ENCODE results near the gene FYN.

FYN gene

DNA sequence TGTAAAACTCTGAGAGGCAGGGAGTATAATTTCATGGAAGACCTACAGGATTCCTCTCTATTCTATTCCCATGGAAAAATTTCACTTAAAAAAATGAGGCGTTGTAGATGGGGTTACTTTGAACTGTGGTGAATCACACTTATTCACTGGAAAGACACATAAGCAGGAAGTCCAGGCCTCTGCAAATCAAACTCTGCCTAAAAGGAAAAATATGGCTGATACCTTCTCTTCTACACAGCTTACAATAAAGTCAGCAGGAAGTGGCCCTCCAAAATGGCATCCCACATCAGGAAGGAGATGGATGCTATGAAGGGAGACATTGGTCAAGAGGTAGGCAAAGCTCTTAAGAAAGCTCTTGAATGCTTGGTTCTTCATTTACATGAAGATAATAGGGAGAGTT, 115.9 kb downstream of the FYN start:
- in situ Hi-C loops (cut with MboI; ENCODE audit: low sequenced_read_pairs) = no loop called here

DNA sequence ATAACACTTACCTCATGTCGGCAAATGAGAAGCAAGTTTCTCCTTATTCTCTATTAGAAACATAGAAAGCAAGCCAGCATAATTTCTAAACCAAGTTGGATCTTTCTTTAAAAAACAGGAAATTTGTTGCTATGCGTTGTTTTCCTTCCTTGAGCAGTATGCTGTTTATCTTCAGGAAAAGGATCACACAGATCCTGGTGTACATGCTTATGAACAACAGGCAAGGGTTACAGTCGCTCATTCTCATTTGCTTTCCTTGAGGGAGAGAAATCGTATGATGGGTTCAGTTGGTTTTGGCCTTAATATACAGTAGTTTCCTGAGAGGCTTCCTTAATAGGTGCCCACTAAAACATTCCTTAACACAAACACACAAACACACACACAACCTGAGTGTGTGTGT, 118.8 kb downstream of the FYN start:
- in situ Hi-C loops (cut with MboI; ENCODE audit: low sequenced_read_pairs) = no loop called here

DNA sequence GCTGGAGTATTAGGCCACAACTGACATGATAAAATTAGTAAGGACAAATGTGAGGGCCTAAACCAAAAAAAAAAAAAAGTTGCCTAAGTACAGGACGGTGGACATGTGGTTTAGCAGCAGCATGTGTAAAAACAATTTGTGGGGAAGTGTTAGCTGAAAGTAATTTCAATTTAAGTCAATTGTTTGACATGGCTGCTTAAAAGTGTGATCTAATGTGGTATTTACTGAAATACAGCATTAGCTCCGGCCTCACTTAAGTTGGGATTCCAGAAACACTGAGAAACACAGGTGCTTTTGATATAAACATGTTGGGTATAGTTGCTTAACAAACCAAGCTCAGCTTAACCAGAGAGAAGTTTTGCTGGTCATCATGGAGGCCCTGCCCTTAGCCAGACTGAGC, 119.7 kb downstream of the FYN start:
- in situ Hi-C loops (cut with MboI; ENCODE audit: low sequenced_read_pairs) = no loop called here

DNA sequence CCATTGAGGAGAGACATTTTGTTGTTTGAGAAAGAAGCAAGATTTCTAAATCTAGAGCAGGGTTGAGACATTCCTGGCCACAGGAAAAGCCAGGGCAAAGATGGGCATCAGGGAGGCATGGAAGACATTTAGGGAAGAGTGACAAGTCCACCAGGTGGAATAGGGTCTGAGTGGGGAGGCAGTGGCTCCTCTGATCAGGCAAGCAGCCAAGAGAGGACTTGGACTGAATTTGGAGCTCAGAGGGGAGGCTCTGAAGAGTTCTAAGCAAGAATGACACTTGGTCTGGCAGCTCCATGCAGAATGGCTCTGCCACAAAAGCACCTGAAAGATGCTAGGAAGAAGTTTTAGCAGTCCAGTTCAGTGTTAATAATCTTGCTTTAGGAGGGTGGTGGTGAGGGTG, 120.8 kb downstream of the FYN start:
- in situ Hi-C loops (cut with MboI; ENCODE audit: low sequenced_read_pairs) = no loop called here

DNA sequence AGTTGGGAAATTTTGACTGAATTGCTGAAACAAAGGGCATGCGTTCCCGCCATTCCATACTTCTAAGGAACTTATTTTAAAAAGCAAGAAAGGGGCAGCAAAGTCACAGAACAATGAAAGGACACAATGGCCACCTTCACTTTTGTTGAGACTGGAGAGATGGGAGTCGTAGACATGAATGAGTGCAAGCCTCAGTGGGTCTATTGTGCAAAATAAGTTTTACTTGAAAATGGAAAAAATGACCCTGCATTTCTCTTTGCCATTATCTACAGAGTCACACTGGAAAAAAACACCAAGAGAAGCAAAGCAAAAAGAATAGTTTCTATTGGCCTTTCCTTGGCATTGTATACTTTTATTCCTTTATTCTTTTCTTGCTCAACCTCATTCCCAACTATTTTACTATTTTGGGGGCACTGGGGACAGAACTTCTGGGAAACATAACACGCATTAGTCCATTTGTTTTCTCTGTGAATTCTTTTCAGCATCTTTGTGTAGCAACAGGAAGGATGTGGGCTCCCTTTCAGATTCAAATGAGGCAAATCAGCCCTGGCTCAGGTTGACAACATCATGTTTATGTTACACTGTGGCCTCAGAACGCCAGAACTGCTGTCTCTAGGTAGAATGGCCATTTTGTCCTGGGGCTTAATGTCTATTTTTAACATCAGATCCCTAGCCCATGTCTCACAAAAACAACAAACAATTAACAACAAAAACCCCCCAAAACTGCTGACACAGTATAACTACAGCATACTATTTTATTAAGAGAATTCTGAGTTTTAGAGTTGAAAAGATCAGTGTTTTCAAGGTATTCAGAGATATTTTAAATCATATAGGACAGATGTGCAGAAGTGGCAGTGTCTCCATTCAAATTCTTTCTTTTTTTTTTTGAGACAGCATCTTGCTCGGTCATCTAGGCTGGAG, 122.2 kb downstream of the FYN start:
- in situ Hi-C loops (cut with MboI; ENCODE audit: low sequenced_read_pairs) = no loop called here

DNA sequence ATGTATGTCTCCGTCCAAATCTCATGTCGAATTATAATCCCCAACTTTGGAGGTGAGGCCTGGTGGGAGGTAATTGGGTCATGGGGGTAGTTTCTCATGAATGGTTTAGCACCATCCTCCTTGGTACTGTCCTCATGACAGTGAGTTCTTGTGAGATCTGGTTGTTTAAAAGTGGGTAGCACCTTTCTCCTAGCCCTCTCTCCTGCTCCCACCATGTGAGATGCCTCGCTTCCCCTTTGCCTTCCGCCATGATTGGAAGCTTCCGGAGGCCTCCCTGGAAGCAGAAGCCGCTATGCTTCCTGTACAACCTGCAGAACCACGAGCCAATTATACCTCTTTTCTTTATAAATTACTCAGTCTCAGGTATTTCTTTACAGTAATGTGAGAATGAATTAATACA, 123.1 kb downstream of the FYN start:
- in situ Hi-C loops (cut with MboI; ENCODE audit: low sequenced_read_pairs) = no loop called here

DNA sequence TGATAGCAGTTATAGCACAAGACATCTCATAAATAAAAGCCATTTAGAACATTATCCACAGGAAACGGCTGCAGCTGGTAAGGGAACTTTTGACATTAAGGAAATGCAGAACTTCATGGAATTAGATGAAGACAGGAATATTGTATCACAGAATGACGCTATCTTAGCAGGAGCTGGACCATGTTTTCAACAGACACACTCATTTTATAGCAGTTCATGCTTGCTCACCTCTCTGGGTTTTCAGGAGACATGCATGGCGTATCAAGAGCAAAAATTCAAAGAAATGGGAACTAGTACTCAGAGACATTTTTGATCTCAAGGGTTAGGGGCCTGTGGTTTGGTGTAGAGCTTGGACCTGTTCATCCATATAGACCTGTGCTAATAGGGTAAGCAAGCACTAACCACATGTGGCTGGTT, 125.0 kb downstream of the FYN start:
- in situ Hi-C loops (cut with MboI; ENCODE audit: low sequenced_read_pairs) = no loop called here

DNA sequence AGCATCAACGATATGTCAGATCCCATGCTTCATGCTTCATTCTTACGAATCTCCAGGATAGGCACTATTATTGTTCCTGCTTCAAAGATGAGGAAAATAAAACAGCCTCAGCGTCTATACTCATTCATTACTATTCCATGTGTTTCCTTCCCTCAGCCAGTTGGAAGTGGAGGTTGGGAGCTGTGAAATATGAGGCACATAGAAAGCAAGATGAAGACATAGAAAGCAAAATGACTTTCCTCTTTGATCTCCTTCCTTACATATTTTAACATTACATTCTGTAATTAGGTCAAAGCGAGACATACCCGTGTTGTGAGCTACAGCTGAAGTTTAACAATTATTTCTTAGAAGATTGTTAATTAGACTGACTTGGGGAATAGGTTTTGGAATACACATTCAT, 125.4 kb downstream of the FYN start:
- in situ Hi-C loops (cut with MboI; ENCODE audit: low sequenced_read_pairs) = no loop called here

DNA sequence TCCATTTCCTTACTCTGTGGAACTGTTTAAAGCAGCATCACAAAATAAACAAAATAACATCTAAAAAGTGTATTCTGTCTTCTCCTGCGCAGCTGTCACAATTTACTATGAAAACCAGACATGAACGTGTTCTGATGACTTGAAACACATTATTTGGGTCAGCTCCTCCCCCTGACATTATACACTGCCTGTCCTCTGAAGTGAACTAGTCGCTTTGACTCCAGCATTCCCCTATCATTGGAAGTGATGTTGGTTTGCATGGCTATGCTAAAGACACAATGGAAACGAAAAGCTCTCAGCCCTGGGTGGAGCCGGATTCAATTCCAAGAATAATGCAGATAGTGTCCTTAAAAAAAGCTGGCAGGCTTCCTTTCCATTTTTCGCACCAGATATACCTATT, 125.9 kb downstream of the FYN start:
- in situ Hi-C loops (cut with MboI; ENCODE audit: low sequenced_read_pairs) = no loop called here

DNA sequence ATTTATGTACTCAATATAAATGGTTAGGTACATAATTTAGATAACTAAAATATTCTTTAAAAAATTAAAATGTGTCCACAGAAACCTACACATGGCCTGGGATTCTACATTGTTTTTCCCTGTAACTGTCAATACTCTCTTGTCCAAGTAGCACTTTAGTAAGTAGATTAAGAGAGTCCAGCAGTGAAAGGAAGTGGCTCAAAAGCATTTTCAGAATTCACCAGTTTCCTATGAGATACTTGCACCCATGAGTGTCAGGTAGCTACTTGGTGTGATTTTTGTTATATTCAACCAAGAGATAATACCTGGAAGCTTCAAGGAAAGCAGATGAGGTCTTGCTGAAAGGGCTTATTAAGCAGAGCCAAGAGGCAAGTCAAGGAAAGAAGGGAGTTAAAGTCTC, 126.3 kb downstream of the FYN start:
- in situ Hi-C loops (cut with MboI; ENCODE audit: low sequenced_read_pairs) = no loop called here

DNA sequence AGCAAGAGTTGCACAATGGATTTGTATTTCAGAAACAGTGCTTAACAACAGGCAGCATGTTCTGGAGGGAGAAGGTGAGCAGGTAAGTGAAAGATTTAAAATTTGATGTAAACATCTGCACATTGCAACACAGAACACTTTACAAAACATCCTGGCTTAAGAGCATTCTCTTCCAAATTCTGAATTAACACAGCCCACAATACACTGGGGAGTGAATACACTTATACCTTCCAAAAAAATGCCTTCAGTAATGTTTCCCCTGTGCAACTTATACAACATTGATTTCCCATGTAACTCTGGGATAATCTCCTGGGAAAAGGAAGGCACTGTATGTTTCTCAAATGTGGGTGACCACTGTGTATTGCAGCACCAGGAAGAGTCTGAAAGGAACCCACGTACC, 127.6 kb downstream of the FYN start:
- in situ Hi-C loops (cut with MboI; ENCODE audit: low sequenced_read_pairs) = no loop called here

DNA sequence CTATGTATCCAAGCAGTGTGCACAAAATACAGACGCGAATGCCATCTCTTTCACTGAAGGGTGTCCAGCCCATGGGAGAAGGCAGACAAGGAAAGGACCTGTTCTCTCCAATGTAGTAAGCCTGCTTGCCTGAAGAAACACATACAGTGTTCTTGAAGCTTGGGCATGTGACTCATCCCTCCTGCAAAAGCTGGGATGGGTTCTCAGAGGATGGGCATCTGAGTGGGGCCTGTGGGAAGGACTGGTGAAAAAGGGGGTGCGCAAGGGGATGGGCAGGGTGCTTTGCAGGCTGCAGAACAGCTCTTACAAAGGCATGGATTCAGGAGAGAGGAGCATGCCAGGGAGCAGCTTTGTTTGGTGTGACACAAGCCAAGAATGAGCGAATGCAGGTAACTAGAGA, 128.1 kb downstream of the FYN start:
- in situ Hi-C loops (cut with MboI; ENCODE audit: low sequenced_read_pairs) = no loop called here

DNA sequence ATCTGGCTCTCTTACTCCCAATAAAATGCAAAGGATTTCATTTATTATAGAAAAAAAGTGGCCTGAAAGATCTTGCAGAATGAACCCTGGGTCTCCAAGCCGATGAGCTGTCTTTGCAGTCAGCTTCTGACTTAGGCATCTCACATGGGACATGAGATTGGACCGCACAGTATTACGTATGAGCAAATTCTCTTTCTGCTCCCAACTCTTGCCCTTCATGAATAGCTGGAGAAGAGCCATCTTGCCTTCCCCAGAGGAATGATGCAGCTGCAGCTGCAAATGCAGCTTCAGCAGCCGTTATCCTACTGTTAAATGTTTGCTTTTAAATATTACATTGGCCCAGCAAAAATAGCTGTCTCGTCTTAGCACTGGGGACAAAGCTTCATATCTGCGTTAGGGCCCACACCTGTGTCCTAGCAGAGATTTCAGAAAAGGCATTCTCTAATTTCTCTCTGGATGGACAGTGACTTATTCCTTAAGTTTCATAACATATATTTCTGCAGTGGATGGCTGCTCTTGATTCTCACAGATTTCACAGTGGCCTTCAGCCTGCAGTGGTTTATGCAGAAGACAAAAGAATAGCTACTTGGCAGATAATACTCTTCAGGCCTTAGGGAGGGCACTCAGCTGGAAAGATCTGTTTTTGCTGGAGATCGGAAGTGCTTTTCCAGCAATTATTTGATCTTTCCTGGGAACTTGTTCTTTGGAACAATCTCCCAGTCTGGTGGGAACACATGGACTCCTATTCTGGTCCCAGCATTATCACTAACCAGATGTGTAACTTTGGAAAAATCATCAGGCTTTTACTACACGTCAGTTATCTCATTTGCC, 129.2 kb downstream of the FYN start:
- in situ Hi-C loops (cut with MboI; ENCODE audit: low sequenced_read_pairs) = no loop called here

DNA sequence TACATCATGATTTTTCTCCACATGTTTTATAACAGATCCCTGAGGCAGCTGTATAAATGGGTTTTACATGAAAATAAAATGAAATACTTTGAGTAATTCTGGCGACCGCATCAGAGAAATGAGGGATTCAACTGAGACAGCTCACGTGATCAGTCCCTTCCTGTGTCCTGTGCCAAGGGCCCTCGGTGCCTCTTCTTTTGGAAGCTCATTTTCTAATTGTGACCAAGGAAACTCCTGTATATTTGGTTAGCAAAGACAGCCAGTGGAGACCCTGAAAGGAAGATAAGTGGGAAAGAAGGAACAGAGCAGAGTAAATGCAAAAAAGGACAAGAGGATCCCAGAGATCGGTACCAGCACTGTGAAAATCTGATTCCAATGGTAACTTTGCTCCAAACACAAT, 129.9 kb downstream of the FYN start:
- in situ Hi-C loops (cut with MboI; ENCODE audit: low sequenced_read_pairs) = no loop called here

DNA sequence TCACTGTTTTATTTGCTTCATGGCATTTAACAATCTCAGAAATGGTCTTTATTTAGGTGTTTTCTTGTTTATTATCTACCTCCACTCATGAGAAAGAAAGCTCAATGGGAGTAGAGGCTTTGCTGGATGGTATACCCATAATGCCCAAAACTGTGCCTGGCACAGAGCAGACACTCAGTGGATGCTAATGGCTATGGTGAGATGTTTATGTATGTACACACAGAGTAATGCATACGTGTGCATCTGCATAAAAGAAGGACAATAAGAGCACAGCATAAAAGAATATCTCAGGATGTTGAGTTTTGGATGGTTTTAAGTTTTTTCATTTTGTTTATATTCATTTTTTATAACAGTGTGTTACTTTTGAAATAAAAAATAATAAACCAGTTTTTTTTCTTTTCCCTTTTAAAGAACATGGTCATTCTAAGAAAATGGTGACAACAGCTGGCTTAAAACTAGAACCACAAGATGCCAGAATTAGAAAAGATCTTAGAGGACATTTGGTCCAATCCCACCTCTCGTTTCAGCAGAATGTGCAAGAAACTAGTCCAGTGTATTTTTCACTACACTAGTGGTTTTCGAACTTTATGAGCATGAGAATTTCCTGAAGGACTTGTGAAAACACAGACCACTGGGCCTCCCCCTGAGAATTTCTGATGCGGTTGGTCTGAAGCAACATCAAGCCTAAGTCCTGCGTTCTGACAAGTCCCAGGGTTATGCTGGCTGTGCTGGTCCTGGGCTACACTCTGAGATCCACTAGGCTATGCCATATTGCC, 131.9 kb downstream of the FYN start:
- in situ Hi-C loops (cut with MboI; ENCODE audit: low sequenced_read_pairs) = no loop called here

DNA sequence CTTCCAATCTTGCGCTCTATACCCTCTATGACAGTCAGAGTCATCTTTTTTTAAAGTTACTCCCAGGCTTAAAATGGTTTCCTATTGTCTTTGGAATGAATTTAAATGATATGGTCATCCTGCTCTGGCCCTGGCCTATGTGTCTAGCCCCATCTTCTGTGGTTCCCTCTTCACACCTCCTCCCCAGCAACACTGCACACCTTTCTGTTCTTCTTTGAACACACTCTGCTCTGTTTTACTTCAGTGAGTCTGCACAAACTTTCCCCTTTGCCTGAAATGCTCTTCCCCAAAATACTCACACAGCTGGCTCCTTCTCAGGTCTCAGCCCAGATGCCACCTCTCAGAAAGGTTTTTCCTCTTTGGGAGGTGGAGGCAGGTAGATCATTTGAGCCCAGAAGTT, 132.7 kb downstream of the FYN start:
- in situ Hi-C loops (cut with MboI; ENCODE audit: low sequenced_read_pairs) = no loop called here

DNA sequence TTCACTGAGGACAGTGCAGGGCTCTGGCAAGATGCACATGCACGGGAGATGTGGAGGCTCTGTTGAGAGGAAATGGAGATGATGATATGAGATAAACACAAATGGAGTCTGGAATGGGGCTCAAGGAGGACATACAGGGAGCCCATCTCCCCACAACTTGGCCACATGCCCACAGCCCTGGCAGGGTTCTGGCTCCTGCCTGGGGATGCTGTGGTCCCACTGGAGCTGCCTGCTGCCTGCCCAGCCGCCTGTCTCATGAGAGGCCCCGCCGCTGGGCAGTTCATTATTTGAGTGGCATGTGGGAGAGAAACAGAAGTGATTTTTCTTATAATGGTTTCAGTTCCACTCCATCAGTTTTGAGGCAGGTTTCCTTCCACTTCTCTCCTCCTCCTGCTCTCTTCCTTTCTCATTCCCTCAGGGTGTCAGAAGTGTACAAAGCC, 134.0 kb downstream of the FYN start:
- in situ Hi-C loops (cut with MboI; ENCODE audit: low sequenced_read_pairs) = no loop called here

DNA sequence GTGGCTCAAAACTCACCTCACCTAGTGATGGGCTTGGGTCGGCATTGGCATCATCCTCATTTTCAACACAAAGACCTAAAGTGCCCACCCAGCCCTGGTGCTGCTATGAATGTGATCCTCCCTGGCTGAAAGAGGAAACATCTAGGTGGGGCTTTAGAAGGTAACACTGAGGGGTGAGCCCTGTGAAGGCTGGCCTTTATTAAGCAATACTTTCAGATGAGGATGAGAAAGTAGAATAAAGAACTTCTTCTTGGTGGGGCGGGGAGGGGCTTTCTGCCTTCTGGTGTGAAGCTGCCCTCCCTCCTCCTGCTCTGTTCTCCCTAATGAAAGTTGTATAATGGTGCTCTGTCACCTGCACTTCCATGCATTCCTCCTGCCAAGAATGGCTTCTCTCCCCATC, 134.6 kb downstream of the FYN start:
- in situ Hi-C loops (cut with MboI; ENCODE audit: low sequenced_read_pairs) = no loop called here

DNA sequence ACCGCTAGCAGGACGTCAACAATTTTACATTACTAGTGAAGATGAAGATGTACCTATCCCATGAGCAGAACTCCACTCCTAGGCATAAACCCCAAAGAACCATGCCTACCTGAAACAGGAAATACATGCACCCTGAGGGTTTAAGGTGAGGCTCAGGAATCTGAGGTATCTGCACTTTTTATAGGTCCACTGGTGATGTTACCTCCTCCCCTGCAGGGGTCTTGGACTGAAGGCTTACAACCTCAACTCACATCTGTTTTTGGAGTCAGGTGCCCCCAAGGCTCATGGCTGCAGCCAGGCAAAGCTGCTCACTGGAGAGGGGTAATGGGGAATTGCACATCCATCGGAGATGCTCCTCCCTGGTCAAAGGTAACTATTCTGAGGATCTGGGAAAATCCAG, 135.1 kb downstream of the FYN start:
- in situ Hi-C loops (cut with MboI; ENCODE audit: low sequenced_read_pairs) = no loop called here

DNA sequence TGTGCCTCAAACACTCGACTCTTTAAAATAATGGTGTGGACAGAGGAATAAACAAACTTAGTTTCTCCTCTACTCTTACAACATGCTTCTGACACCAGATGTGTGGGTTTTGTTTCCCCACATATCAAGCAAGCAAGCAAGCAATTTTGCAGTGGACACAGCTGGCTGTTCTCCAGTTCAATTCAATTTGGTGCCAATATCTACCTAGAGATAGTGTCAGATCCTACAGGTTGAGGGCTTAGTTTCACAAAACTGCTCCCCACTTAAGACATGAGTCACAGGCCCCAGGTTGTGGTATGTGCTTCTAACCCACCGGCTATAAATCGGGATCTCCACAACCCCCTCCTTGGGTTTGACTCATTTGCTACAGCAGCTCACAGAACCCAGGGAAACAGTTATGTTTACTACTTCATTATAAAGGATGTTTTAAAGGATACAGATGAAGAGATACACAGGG, 136.2 kb downstream of the FYN start:
- in situ Hi-C loops (cut with MboI; ENCODE audit: low sequenced_read_pairs) = no loop called here

DNA sequence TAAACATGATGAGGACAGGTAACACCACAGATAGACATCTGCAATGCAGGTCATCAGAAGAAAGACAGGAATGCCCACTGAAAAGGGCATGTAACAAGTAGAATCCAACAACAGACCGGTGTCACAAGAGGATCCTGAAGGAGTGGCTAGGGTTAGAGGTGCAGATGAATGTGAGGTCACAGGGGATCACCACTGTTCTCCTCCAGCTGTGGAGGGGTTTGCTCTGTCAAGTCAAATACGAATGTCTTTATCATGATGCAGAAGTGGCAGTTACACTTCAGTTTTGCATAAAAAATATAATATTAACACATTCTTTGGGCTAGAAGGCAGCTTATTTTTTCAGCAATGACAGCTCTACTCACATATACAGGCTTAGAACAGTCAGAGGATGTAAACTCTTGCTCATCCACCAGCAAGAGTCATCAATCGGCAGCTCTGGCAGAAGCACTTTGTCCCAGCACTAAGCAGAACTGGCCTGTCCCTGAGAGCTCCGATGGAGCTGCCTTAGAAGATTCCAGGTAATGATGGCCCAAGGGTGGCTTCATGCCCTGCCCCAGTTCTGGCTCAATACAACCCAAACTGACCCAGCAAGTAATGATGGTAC, 137.1 kb downstream of the FYN start:
- in situ Hi-C loops (cut with MboI; ENCODE audit: low sequenced_read_pairs) = no loop called here

All from HL-60/S4 treated with retinoic acid at 250 ng/mL for 4 days and 3 days (cell line).